Measurements from ENCODE around the gene PCIF1.

GRCh38 chr20:45948742-45949541 is 14.5 kb downstream of the PCIF1 start:
- TF ChIP-seq REST (IDR thresholded peaks at IDR 0.05) (no peak), CTCF (IDR thresholded peaks at IDR 0.05; ENCODE audit: low read depth, low read length, missing input control) (no peak), EGR1 (IDR thresholded peaks at IDR 0.05; ENCODE audit: low read depth in 2 of 2) (no peak), MAX (IDR thresholded peaks at IDR 0.05) (no peak), TAF1 (conservative IDR thresholded peaks at IDR 0.05) (no peak), ATF3 (IDR thresholded peaks at IDR 0.05) (no peak), YY1 (IDR thresholded peaks at IDR 0.05) (no peak)
